GM18499 (cell line): ENCODE results near the gene AUH.

ENCODE experiments used
- ATAC-seq: cut with Tn5 transposase; IDR thresholded peaks from one replicate; pipeline ENCODE4 v1.9.1; 2021; ENCODE audit warnings: moderate number of reproducible peaks; ENCODE audit not compliant: insufficient read depth, unreplicated experiment

The AUH gene

GRCh38 chr9:91258451-91258850 lies 103.3 kb downstream of the AUH start:
- no peak for ATAC-seq

GRCh38 chr9:91256235-91256634 lies 105.5 kb downstream of the AUH start:
- ATAC-seq, result no peak

- no peak for ATAC-seq
Observed at GRCh38 chr9:91255327-91255726, 106.4 kb downstream of the AUH start.

- ATAC-seq, result no peak
Observed at GRCh38 chr9:91253488-91253887, 108.2 kb downstream of the AUH start.

- ATAC-seq, result no peak
Observed at GRCh38 chr9:91248707-91249106, 113.0 kb downstream of the AUH start.

GRCh38 chr9:91247278-91247677 lies 114.4 kb downstream of the AUH start:
- no peak for ATAC-seq

- ATAC-seq, result no peak
Observed at GRCh38 chr9:91246846-91247245, 114.9 kb downstream of the AUH start.

- ATAC-seq, result no peak
Observed at GRCh38 chr9:91245431-91246313, 116.0 kb downstream of the AUH start.

GRCh38 chr9:91243029-91243428 lies 118.7 kb downstream of the AUH start:
- ATAC-seq, result no peak

GRCh38 chr9:91241909-91242308 lies 119.8 kb downstream of the AUH start:
- no peak for ATAC-seq

GRCh38 chr9:91240596-91241165 lies 121.0 kb downstream of the AUH start:
- ATAC-seq, result no peak

GRCh38 chr9:91239367-91240111 lies 122.2 kb downstream of the AUH start:
- ATAC-seq, result no peak

- no peak for ATAC-seq
Observed at GRCh38 chr9:91234523-91234922, 127.2 kb downstream of the AUH start.

- no peak for ATAC-seq
Observed at GRCh38 chr9:91231619-91232018, 130.1 kb downstream of the AUH start.

GRCh38 chr9:91223000-91223399 lies 138.7 kb downstream of the AUH start:
- ATAC-seq, result no peak

- no peak for ATAC-seq
Observed at GRCh38 chr9:91222457-91222856, 139.3 kb downstream of the AUH start.

GRCh38 chr9:91221332-91221731 lies 140.4 kb downstream of the AUH start:
- no peak for ATAC-seq

GRCh38 chr9:91220491-91221135 lies 141.1 kb downstream of the AUH start:
- ATAC-seq, result no peak

GRCh38 chr9:91220021-91220420 lies 141.7 kb downstream of the AUH start:
- ATAC-seq, result no peak

GRCh38 chr9:91219557-91219956 lies 142.2 kb downstream of the AUH start:
- ATAC-seq, result no peak

- no peak for ATAC-seq
Observed at GRCh38 chr9:91217388-91217787, 144.3 kb downstream of the AUH start.
